ENCODE measurements around the gene BTF3L4. TPM values are rescaled to one million over a fixed set of nuclear protein-coding genes. Genes with fewer than 3 reads are reported as not detected.

Gene BTF3L4
- total RNA-seq, 2 experiments from 2014 or later: 32.7 to 37.3 TPM

Other genes starting within 250 kb of the BTF3L4 start
- 100 to 1,000 TPM; 168 to 188 TPM for gene NRDC, start 177.6 kb upstream of the BTF3L4 start, total RNA-seq
- gene RAB3B, start 65.6 kb upstream of the BTF3L4 start, total RNA-seq: under 1 TPM; 0.02 TPM
- gene KTI12, start 22.5 kb upstream of the BTF3L4 start, total RNA-seq: 10 to 100 TPM in 1 of 2 experiments, 1 to 10 TPM in 1; 7.7 to 12.9 TPM
- gene TXNDC12, start 1.1 kb upstream of the BTF3L4 start, total RNA-seq: 10 to 100 TPM; 48.1 to 49.2 TPM
- 1 to 10 TPM; 1.5 to 1.6 TPM for gene ZFYVE9, start 85.8 kb downstream of the BTF3L4 start, total RNA-seq

All from activated CD4-positive, alpha-beta T cell treated with anti-CD3 and anti-CD28 coated beads, Interleukin-2, amount 10 ng/mL, durations not matched to agents 7 days and 5 days (primary cell).